Loucy (cell line): ENCODE measurements around the gene ETV3.

Experiments used
- CTCF ChIP-seq: fragments of 200-600 bp; sonication (generic); conservative IDR thresholded peaks from 2 replicates; pipeline ENCODE4 v1.5.1; 2014; ENCODE audit warnings: mild to moderate bottlenecking, antibody characterized with exemption, low read length
- EZH2phosphoT487 ChIP-seq: fragments of 200-600 bp; IDR thresholded peaks from 2 replicates; pipeline ENCODE4 v1.6.1; 2018; ENCODE audit warnings: antibody characterized with exemption, mild to moderate bottlenecking, moderate library complexity, borderline replicate concordance

- no peak for TF ChIP-seq CTCF
- no peak for TF ChIP-seq EZH2phosphoT487
These were observed 43.1 kb downstream of the ETV3 start for GRCh38 chr1:157095091-157095490.
